HepG2 (cell line): ENCODE data around the gene ARHGEF4. TPM values are rescaled to one million over a fixed set of nuclear protein-coding genes. Genes with fewer than 3 reads are reported as not detected.

Experiments
- ATF1 ChIP-seq: IDR thresholded peaks from 2 replicates; pipeline ENCODE4 v1.6.1; 2016; ENCODE audit warnings: mild to moderate bottlenecking, control low read depth
- ATF7 ChIP-seq, 2 experiments: fragments of 450-650 bp in 1 of 2; sonication (generic) in 1 of 2; formaldehyde crosslinking in 1 of 2; IDR thresholded peaks; 2 replicates each; pipeline versions ENCODE4 v1.4.0 to v1.6.1; 2016 to 2020; ENCODE audit warnings: antibody characterized with exemption in 1 of 2, mild to moderate bottlenecking in 1 of 2, missing genetic modification reagents in 1 of 2
- ELF1 ChIP-seq: sonication (generic); formaldehyde crosslinking; IDR thresholded peaks from 2 replicates; pipeline ENCODE4 v1.4.0; 2020; ENCODE audit warnings: missing genetic modification reagents
- GABPB1 ChIP-seq: IDR thresholded peaks from 2 replicates; pipeline ENCODE4 v1.6.1; 2016; ENCODE audit warnings: mild to moderate bottlenecking, missing genetic modification reagents, moderate library complexity, missing compliant biosample characterization
- GTF2F1 ChIP-seq: fragments of 150-350 bp; IDR thresholded peaks from 2 replicates; pipeline ENCODE4 v1.6.1; 2014; ENCODE audit warnings: low read length
- HOMEZ ChIP-seq: IDR thresholded peaks from 2 replicates; pipeline ENCODE4 v1.6.1; 2016; ENCODE audit warnings: low read depth
- POLR2G ChIP-seq: fragments of 200-400 bp; formaldehyde crosslinking; IDR thresholded peaks from 2 replicates; pipeline ENCODE4 v1.6.1; 2018; ENCODE audit warnings: mild to moderate bottlenecking, low read depth, low read length, moderate library complexity
- PRMT3 ChIP-seq: sonication (generic); formaldehyde crosslinking; IDR thresholded peaks from 2 replicates; pipeline ENCODE4 v1.8.1; 2022; ENCODE audit warnings: low read depth, mild to moderate bottlenecking, moderate library complexity, missing genetic modification reagents, borderline replicate concordance
- SETDB1 ChIP-seq: sonication (generic); formaldehyde crosslinking; IDR thresholded peaks from 2 replicates; pipeline ENCODE4 v1.5.1; 2020; ENCODE audit warnings: missing genetic modification reagents, mild to moderate bottlenecking, borderline replicate concordance
- TBP ChIP-seq: sonication (generic); formaldehyde crosslinking; IDR thresholded peaks from 2 replicates; pipeline ENCODE4 v1.5.0; 2020; ENCODE audit warnings: missing genetic modification reagents
- TBX3 ChIP-seq: fragments of 450-650 bp; IDR thresholded peaks from 2 replicates; pipeline ENCODE4 v1.6.1; 2017; ENCODE audit warnings: antibody characterized with exemption, mild to moderate bottlenecking, inconsistent platforms, borderline replicate concordance
- ZBTB7B ChIP-seq: sonication (generic); formaldehyde crosslinking; IDR thresholded peaks from 2 replicates; pipeline ENCODE4 v1.4.0; 2020; ENCODE audit warnings: missing genetic modification reagents
- ZNF18 ChIP-seq: sonication (generic); formaldehyde crosslinking; IDR thresholded peaks from 2 replicates; pipeline ENCODE4 v1.8.0; 2022; ENCODE audit warnings: mild to moderate bottlenecking, missing genetic modification reagents; ENCODE audit not compliant: insufficient replicate concordance
- ZNF281 ChIP-seq: sonication (generic); formaldehyde crosslinking; IDR thresholded peaks from 2 replicates; pipeline ENCODE4 v1.4.0; 2020; ENCODE audit warnings: missing genetic modification reagents, borderline replicate concordance
- ZNF34 ChIP-seq: sonication (generic); formaldehyde crosslinking; IDR thresholded peaks from 2 replicates; pipeline ENCODE4 v1.4.0; 2020; ENCODE audit warnings: mild to moderate bottlenecking, missing genetic modification reagents, borderline replicate concordance
- ZNF343 ChIP-seq: sonication (generic); formaldehyde crosslinking; IDR thresholded peaks from 2 replicates; pipeline ENCODE4 v1.4.0; 2020; ENCODE audit warnings: mild to moderate bottlenecking, missing genetic modification reagents
- ZNF530 ChIP-seq: sonication (generic); formaldehyde crosslinking; IDR thresholded peaks from 2 replicates; pipeline ENCODE4 v1.5.0; 2020; ENCODE audit warnings: low read depth, mild to moderate bottlenecking, missing genetic modification reagents
- ZNF570 ChIP-seq: sonication (generic); formaldehyde crosslinking; IDR thresholded peaks from 2 replicates; pipeline ENCODE4 v1.4.0; 2020; ENCODE audit warnings: mild to moderate bottlenecking, missing genetic modification reagents, borderline replicate concordance
- ZSCAN9 ChIP-seq: IDR thresholded peaks from 2 replicates; pipeline ENCODE4 v1.6.1; 2016; ENCODE audit warnings: borderline replicate concordance
- polyA plus RNA-seq, 8 experiments: library from polyadenylated mRNA; depleted of rRNA in 3 of 8; stranded (reverse) in 7 of 8; unstranded in 1 of 8; fragments of >200 nt; fragmentation: Illumina TruSeq in 4 of 8; extraction: Trizol in 4 of 8; gene quantifications; 2 replicates each; pipeline versions ENCODE4 v1.2.1 to v1.2.3, GENCODE V29; 2011 to 2016; ENCODE audit warnings: low read depth in 4 of 8, missing spikeins in 1 of 8, mixed read lengths in 1 of 8; ENCODE audit not compliant: insufficient read depth in 1 of 8
- total RNA-seq, 5 experiments: library from RNA; depleted of rRNA; stranded (reverse); fragments of >200 nt; fragmentation: Illumina TruSeq; extraction: Trizol; gene quantifications; 2 replicates each; pipeline ENCODE4 v1.2.3, GENCODE V29; 2016; ENCODE audit warnings: low read depth in 1 of 5
- TF ChIP-seq, protein P1 (sequence below): sonication (generic); formaldehyde crosslinking; conservative IDR thresholded peaks from 2 replicates; pipeline ENCODE4 v1.4.0; 2020; ENCODE audit warnings: missing genetic modification reagents

Gene ARHGEF4
- total and polyA plus RNA-seq, 2 of the 13 experiments (the other 11 are each of a cell fraction or from before 2014, with no cell fraction given), result 0.11 to 0.13 TPM

DNA sequence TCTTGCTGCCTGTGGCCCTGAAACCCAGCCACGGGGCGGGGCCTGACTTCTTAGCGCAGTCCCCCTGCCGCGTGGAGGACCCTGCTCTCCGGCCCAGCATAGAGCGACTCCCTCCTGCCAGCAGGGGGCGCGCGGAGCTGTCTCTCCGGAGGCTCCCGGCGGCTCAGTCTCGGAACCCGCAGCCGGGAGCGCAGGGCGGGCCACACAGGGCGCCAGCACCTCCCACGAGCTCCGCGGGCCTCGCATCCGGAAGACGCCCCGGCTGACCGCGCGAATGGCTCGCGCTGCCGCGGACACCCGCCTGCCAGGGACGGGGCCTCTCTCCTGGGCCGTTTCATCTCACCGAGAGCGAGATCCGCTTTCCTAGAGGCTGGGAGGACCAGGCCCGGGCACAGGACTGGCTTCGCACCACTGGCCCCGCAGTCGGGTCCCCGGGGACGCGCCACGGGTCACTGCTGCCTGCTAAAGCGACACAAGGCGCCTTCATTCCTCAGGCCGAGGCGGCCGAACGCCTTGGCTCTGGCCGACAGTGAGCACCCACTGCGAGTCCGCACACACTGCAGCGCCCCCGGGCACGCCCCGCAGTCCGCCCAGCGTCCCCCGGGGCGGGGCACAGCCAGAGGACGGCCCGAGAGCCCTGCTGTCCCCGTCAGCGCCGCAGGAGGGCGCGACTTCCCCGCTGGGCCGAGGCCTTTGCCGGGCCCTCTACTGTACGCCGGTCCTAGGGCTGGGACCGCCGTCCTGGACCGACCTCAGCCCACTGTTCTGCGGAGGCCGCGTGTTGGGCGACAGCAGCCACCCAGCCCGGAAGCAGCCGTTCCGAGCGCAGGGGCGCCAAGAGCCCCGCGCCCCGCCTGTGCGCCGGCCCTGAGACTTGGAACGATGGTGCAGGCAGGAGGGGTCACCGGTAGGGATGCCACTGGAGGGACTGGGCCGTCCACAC, 39.0 kb upstream of the ARHGEF4 start (continued):
- TF ChIP-seq POLR2G, result peak; percentile 46; the same call in 1 of the 2 replicates
- TF ChIP-seq HOMEZ (CRISPR knock-in tag), result no peak
- no peak for TF ChIP-seq PRMT3 (CRISPR knock-in tag)
- TF ChIP-seq SETDB1 (CRISPR knock-in tag), result no peak
- no peak for TF ChIP-seq ATF1 (CRISPR knock-in tag)
- TF ChIP-seq, protein P1, sequence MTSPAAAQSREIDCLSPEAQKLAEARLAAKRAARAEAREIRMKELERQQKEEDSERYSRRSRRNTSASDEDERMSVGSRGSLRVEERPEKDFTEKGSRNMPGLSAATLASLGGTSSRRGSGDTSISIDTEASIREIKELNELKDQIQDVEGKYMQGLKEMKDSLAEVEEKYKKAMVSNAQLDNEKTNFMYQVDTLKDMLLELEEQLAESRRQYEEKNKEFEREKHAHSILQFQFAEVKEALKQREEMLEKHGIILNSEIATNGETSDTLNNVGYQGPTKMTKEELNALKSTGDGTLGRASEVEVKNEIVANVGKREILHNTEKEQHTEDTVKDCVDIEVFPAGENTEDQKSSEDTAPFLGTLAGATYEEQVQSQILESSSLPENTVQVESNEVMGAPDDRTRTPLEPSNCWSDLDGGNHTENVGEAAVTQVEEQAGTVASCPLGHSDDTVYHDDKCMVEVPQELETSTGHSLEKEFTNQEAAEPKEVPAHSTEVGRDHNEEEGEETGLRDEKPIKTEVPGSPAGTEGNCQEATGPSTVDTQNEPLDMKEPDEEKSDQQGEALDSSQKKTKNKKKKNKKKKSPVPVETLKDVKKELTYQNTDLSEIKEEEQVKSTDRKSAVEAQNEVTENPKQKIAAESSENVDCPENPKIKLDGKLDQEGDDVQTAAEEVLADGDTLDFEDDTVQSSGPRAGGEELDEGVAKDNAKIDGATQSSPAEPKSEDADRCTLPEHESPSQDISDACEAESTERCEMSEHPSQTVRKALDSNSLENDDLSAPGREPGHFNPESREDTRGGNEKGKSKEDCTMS, result no peak
- peak; percentile 78; the same call in 1 of the 2 replicates for TF ChIP-seq ZBTB7B
- TF ChIP-seq TBP, result no peak
- peak; percentile 82; the same call in 1 of the 2 replicates for TF ChIP-seq GABPB1 (CRISPR knock-in tag)
- TF ChIP-seq ZSCAN9 (CRISPR knock-in tag), result no peak
- no peak for TF ChIP-seq ZNF570 (CRISPR knock-in tag)
- TF ChIP-seq ZNF343 (CRISPR knock-in tag), result no peak
- TF ChIP-seq GTF2F1, result no peak
- no peak for TF ChIP-seq ZNF18 (CRISPR knock-in tag)
- no peak for TF ChIP-seq ELF1 (CRISPR knock-in tag)
- TF ChIP-seq ZNF34 (CRISPR knock-in tag), result 0 out of 2 replicates have a peak, but pooled peaks have one; percentile 44
- no peak for TF ChIP-seq ZNF281 (CRISPR knock-in tag)
- TF ChIP-seq ZNF530 (CRISPR knock-in tag), result no peak; the same call in 1 of the 2 replicates
- TF ChIP-seq ATF7 (IDR thresholded peaks at IDR 0.05), result no peak
- TF ChIP-seq ATF7 (CRISPR knock-in tag; IDR thresholded peaks at IDR 0.05), result no peak
- TF ChIP-seq TBX3, result no peak
